Mammary epithelial cell (primary cell): ENCODE results near the gene MEIS1.

Experiments
- CTCF ChIP-seq, 2 donors: IDR thresholded peaks in 1 of 2; conservative IDR thresholded peaks in 1 of 2; 2 replicates each; pipeline ENCODE4 v1.5.1; 2011 to 2012; ENCODE audit warnings: inconsistent platforms in 2 of 2, low read length in 2 of 2, mild to moderate bottlenecking in 2 of 2, control low read depth in 1 of 2, low read depth in 1 of 2; ENCODE audit not compliant: insufficient read depth in 1 of 2; ENCODE audit errors: extremely low read depth in 1 of 2
- EZH2 ChIP-seq: IDR thresholded peaks from 2 replicates; pipeline ENCODE4 v1.6.1; 2012; ENCODE audit warnings: low read length, inconsistent platforms, borderline replicate concordance

- TF ChIP-seq CTCF (conservative IDR thresholded peaks at IDR 0.05 in 1 of 2, IDR thresholded peaks at IDR 0.05 in 1 of 2; ENCODE audit: extremely low read depth in 1 of 2, insufficient read depth in 1 of 2, low read depth in 1 of 2, low read length in 2 of 2): no peak
- no peak for TF ChIP-seq EZH2
Observed at GRCh38 chr2:66523990-66524389, 89.1 kb downstream of the MEIS1 start.
